HL-60 (cell line): Measurements from ENCODE around the gene TPP1.

Experiments used
- POLR2AphosphoS5 ChIP-seq: IDR thresholded peaks from 2 replicates; pipeline ENCODE4 v1.6.1; 2012; ENCODE audit warnings: low read depth
- REST ChIP-seq: IDR thresholded peaks from 2 replicates; pipeline ENCODE4 v1.6.1; 2012; ENCODE audit warnings: low read depth; ENCODE audit not compliant: insufficient replicate concordance
- TF ChIP-seq, protein P1 (sequence below): IDR thresholded peaks from one replicate; pipeline ENCODE4 v1.5.1; 2011; ENCODE audit warnings: low read length, control low read depth, inconsistent platforms; ENCODE audit not compliant: insufficient read depth

DNA sequence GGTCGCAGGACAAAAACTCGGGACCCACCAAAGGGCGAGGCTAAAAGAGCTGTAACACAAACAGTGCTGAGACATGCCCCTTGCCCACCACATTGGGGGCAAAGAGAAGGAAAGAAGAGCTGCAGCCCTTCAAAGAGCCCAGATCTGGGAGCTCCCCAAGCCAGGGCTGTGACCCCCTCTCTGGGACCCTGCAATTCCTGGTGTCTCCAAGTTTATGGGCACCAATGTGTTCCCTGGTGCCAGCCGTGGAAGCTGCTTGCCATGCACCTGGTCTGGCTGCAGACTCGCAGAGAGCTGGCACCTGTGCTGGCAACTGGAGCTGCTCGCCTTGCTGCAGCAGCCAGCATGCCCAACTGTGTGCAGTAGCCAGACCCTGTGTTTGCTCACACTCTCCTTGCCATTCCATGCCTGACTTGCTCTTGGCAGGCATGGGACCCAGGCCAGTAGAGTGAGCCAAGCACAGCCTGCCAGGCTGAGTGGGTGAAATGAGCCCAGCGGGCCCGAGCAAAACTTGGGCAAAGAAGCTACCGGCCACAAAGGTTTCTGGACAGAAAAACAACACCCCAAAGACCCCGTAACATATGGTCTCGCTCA, 31.8 kb downstream of the TPP1 start:
- TF ChIP-seq POLR2AphosphoS5 (no peak), REST (no peak)
- TF ChIP-seq, protein P1, sequence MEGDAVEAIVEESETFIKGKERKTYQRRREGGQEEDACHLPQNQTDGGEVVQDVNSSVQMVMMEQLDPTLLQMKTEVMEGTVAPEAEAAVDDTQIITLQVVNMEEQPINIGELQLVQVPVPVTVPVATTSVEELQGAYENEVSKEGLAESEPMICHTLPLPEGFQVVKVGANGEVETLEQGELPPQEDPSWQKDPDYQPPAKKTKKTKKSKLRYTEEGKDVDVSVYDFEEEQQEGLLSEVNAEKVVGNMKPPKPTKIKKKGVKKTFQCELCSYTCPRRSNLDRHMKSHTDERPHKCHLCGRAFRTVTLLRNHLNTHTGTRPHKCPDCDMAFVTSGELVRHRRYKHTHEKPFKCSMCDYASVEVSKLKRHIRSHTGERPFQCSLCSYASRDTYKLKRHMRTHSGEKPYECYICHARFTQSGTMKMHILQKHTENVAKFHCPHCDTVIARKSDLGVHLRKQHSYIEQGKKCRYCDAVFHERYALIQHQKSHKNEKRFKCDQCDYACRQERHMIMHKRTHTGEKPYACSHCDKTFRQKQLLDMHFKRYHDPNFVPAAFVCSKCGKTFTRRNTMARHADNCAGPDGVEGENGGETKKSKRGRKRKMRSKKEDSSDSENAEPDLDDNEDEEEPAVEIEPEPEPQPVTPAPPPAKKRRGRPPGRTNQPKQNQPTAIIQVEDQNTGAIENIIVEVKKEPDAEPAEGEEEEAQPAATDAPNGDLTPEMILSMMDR, result no peak
